ENCODE results near the gene DDIAS.

Gene DDIAS

GRCh38 chr11:82865841-82866240 is 35.7 kb upstream of the DDIAS start:
- TF ChIP-seq CTCF (IDR thresholded peaks at IDR 0.05; ENCODE audit: insufficient read depth, low read length, poor library complexity, severe bottlenecking) = no peak
- Histone ChIP-seq H3K27me3 (replicated peaks; ENCODE audit: control insufficient read depth, insufficient read depth, low read length) (no peaks in the 10 kb centered on the region), H3K36me3 (ENCODE audit: control insufficient read depth, insufficient read depth, low read length) (no peaks in the 10 kb centered on the region), H3K4me3 (replicated peaks; ENCODE audit: low read depth, low read length) (no peak overlapping the region)
- DNase-seq (ENCODE audit: extremely low read depth, insufficient read length) = no peak

- DNase-seq (ENCODE audit: extremely low read depth, insufficient read length) = peak; percentile 31
- Histone ChIP-seq H3K36me3 (ENCODE audit: control insufficient read depth, insufficient read depth, low read length) (no peaks in the 10 kb centered on the region), H3K27me3 (replicated peaks; ENCODE audit: control insufficient read depth, insufficient read depth, low read length) (no peaks in the 10 kb centered on the region), H3K4me3 (replicated peaks; ENCODE audit: low read depth, low read length) (no peak overlapping the region)
- TF ChIP-seq CTCF (IDR thresholded peaks at IDR 0.05; ENCODE audit: insufficient read depth, low read length, poor library complexity, severe bottlenecking) = peak; percentile 50
Observed at GRCh38 chr11:82867495-82868082, 33.9 kb upstream of the DDIAS start.

- DNase-seq (ENCODE audit: extremely low read depth, insufficient read length) = no peak
- Histone ChIP-seq H3K27me3 (replicated peaks; ENCODE audit: control insufficient read depth, insufficient read depth, low read length) (no peaks in the 10 kb centered on the region), H3K4me3 (replicated peaks; ENCODE audit: low read depth, low read length) (no peak overlapping the region), H3K36me3 (ENCODE audit: control insufficient read depth, insufficient read depth, low read length) (no peaks in the 10 kb centered on the region)
- no peak for TF ChIP-seq CTCF (IDR thresholded peaks at IDR 0.05; ENCODE audit: insufficient read depth, low read length, poor library complexity, severe bottlenecking)
Observed at GRCh38 chr11:82869657-82870056, 31.9 kb upstream of the DDIAS start.

GRCh38 chr11:82871646-82872045 is 29.9 kb upstream of the DDIAS start:
- no peaks in the 10 kb centered on the region for H3K27me3 ChIP-seq (replicated peaks; ENCODE audit: control insufficient read depth, insufficient read depth, low read length)
- H3K36me3 ChIP-seq (ENCODE audit: control insufficient read depth, insufficient read depth, low read length) = no peaks in the 10 kb centered on the region
- DNase-seq (ENCODE audit: extremely low read depth, insufficient read length) = no peak
- no peak for TF ChIP-seq CTCF (IDR thresholded peaks at IDR 0.05; ENCODE audit: insufficient read depth, low read length, poor library complexity, severe bottlenecking)
- H3K4me3 ChIP-seq (replicated peaks; ENCODE audit: low read depth, low read length) = no peak overlapping the region

DNA sequence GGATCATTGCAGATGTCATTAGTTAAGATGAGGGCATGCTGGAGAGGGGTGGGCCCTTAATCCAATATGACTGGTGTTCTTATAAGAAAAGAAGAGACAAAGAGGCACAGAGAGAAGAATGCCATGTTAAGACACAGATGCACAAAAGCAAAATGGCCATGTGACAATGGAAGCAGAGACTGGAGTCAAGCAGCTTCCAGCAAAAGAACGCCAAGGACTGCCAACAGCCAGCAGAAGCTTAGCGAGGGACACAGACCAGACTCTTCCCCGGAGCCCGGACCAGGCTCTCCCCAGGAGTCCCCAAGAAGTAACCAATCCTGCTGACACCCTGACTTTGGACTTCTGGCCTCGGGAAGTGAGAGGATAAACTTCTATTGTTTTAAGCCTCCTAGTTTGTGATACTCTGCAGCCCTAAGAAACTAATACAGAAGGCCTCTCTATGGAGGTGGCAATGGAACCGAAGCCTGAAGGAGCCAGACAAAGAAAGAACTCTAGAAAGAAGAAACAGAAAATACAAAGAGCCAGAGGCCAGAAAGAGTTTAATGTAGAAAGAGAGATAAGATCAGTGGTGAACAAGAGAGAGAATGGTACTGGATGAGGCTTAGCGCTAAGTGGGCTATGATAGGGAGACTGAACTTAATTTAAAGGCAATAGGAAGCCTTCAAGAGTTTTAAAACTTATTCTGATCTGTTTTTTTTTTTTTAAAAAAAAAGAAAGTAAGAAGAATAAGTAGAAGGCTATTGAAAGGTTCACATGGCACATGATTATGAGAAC is 29.0 kb upstream of the DDIAS start:
- DNase-seq (ENCODE audit: extremely low read depth, insufficient read length) = no peak
- Histone ChIP-seq H3K27me3 (replicated peaks; ENCODE audit: control insufficient read depth, insufficient read depth, low read length) (no peaks in the 10 kb centered on the region), H3K36me3 (ENCODE audit: control insufficient read depth, insufficient read depth, low read length) (no peaks in the 10 kb centered on the region), H3K4me3 (replicated peaks; ENCODE audit: low read depth, low read length) (no peak overlapping the region)
- TF ChIP-seq CTCF (IDR thresholded peaks at IDR 0.05; ENCODE audit: insufficient read depth, low read length, poor library complexity, severe bottlenecking) = no peak
